ENCODE results near the gene CERS6. TPM values are rescaled to one million over a fixed set of nuclear protein-coding genes. Genes with fewer than 3 reads are reported as not detected.

Gene CERS6
- total RNA-seq, 1 donor from 2014 or later: 27.1 TPM

DNA sequence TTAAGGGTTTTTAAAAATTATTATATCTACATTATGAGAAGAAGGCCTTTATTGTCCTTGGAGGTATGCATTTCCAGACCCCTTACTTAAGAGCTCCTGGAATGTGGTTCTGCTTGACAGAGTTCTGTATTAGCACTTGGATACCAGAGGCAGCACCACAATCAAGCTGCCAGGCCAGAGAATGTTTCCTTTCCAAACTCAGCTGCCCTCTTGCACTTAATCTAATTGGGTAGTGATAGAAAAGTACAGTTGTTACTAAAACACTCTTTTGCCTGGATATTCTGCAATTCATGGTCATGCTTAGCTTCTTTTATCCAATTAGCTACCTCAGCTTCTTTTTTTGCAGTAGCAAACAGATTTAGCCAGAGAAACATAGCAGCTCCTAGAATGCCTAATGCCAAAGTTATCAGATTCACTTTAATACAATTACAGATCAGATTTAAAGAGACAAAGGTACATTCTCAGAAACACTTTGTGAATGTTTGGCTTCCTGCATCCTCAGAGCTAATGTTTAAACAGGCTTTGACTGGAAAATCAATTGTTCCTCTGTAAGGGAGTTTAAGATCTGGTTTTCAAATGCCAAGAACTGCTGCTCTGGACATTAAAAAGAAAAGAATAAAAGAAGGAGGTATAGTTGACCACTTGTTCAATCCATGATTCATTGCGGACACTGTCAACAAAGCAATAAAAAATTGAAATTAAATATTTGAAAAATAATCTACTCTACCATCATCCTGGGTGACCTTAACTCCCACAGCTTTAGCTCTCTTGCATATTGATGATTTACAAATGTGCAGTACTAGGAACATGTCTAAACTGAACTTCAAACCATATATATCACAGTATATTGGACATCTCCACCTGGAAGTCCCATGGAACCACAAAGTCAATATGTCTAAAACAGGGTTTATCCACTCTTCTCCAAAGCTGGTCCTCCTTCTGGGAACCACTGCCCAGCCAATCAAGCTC, 359.2 kb downstream of the CERS6 start:
- no peak overlapping the region for H3K27ac Mint-ChIP-seq
- DNase-seq (ENCODE audit: low spot score): no peak
- H3K4me3 Mint-ChIP-seq: no peak overlapping the region
- H3K9me3 Mint-ChIP-seq: no peaks in the 10 kb centered on the region
- no peaks in the 10 kb centered on the region for H3K36me3 Mint-ChIP-seq (ENCODE audit: low read depth)
- H3K27me3 Mint-ChIP-seq (ENCODE audit: insufficient read depth): peaks cover 2% of the 10 kb centered on the region
- intact Hi-C loops (cut with micrococcal nuclease): no loop called here
- no peaks in the 10 kb centered on the region for H3K4me1 Mint-ChIP-seq (ENCODE audit: low read depth)

DNA sequence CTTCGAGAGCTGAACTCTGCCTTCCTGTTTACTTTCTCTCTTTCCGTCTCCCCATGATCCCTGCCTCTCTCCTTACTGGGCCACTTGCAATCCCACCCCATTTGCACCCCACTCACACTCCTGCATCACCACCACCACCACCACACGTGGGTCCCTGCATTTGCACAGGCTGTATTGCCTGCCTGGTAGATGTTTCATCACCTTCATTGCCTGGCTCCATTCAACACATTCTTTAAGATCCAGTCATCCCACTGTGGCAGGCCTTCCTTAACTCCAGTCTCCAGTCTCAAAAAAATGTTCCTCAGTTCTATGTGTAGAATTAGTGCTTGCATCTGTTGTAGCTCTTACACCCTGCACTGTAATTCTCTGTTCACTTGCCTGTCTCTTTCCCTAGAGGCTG, 360.3 kb downstream of the CERS6 start:
- no peaks in the 10 kb centered on the region for H3K4me1 Mint-ChIP-seq (ENCODE audit: low read depth)
- H3K9me3 Mint-ChIP-seq: no peaks in the 10 kb centered on the region
- H3K36me3 Mint-ChIP-seq (ENCODE audit: low read depth): no peaks in the 10 kb centered on the region
- DNase-seq (ENCODE audit: low spot score): no peak
- peaks cover 2% of the 10 kb centered on the region for H3K27me3 Mint-ChIP-seq (ENCODE audit: insufficient read depth)
- no peak overlapping the region for H3K4me3 Mint-ChIP-seq
- intact Hi-C loops (cut with micrococcal nuclease): no loop called here
- no peak overlapping the region for H3K27ac Mint-ChIP-seq

DNA sequence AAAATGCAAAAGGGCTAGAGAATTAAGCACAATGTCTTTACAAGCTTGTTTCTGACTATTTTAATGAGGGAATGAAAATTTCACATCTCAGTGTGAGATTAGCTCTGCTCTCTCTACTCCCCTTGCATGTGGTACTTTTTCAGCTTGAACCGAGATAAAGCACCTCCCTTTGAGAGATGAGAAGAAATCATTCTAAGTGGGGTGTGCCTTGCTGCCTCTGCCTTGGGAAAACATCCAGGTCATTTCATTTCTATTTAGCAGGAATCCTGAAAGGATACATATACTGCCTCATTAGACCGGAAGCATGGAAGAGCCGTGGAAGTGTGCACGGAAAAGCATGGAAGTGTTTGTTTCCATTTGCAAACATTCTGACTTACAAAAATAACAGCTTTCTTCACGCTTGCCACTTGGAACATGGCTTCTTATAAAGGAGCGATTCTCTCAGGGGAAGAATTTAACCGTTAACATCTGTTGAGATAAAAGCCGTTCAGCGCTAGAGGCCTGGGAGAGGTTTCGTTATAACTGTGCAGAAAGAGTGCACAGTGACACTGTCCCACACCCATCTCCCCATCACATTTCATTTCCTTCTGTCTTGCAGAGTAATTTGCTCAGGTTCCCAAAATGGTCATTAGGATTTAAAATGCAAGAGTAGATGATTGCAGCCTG, 363.1 kb downstream of the CERS6 start:
- Mint-ChIP-seq H3K27ac (no peak overlapping the region), H3K4me3 (no peak overlapping the region), H3K9me3 (no peaks in the 10 kb centered on the region), H3K4me1 (ENCODE audit: low read depth) (no peaks in the 10 kb centered on the region), H3K36me3 (ENCODE audit: low read depth) (no peaks in the 10 kb centered on the region), H3K27me3 (ENCODE audit: insufficient read depth) (no peaks in the 10 kb centered on the region)
- intact Hi-C loops (cut with micrococcal nuclease): no loop called here
- DNase-seq (ENCODE audit: low spot score): no peak

DNA sequence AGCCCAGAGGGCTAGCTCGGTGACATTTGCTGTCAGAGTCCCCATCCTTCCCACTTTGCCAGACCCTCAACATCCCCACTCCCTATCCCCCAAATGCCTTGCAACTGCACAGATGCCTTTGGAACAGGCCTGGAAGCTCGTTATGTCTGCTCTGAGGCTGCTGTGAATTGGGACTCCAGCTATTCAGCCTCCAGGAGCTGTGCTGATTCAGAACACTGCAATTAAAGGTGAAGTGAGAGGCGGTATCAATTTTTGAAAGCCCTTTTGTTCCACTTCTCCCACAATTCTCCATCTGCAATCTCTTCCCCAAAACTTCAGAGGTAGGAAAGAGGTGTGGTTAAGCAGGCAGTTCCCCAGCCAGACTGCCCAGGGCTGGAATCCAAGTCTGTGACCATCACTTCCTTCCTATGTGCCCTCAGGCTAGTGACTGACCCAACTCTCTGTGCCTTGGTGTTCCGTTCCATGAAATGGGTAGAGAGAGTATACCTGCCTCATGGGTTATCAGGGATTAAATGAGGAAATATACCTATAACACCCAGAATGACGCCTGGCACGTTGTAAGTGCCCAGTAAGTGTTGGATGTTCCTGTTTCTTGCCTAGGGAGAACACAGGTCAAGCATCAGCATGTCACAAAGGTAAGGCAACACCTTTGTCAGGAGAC, 363.9 kb downstream of the CERS6 start:
- intact Hi-C loops (cut with micrococcal nuclease): no loop called here
- H3K27ac Mint-ChIP-seq: no peak overlapping the region
- H3K9me3 Mint-ChIP-seq: no peaks in the 10 kb centered on the region
- no peak overlapping the region for H3K4me3 Mint-ChIP-seq
- no peak for DNase-seq (ENCODE audit: low spot score)
- H3K4me1 Mint-ChIP-seq (ENCODE audit: low read depth): no peaks in the 10 kb centered on the region
- H3K27me3 Mint-ChIP-seq (ENCODE audit: insufficient read depth): no peaks in the 10 kb centered on the region
- no peaks in the 10 kb centered on the region for H3K36me3 Mint-ChIP-seq (ENCODE audit: low read depth)

DNA sequence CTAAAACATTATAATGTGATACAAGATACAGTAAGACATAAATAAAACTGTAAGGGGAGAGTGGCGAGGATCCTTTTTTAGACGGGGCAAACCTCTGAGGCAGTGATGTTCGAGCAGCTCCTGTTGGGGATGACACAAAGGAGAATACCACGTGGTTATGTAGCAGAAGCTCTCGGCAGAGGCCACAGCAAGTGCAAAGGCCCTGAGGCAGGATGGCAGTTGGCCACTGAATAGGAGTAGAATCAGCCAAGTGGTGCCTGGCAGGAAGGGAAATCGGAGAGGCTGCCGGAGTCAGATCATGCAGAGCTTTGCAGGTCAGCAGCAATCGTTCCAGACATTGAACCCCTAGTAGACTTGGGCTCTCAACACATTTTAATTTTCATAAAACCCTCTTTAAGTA, 365.5 kb downstream of the CERS6 start:
- Mint-ChIP-seq H3K27ac (no peak overlapping the region), H3K4me1 (ENCODE audit: low read depth) (no peaks in the 10 kb centered on the region), H3K36me3 (ENCODE audit: low read depth) (no peaks in the 10 kb centered on the region), H3K4me3 (no peak overlapping the region), H3K9me3 (no peaks in the 10 kb centered on the region), H3K27me3 (ENCODE audit: insufficient read depth) (no peaks in the 10 kb centered on the region)
- intact Hi-C loops (cut with micrococcal nuclease): no loop called here
- no peak for DNase-seq (ENCODE audit: low spot score)

DNA sequence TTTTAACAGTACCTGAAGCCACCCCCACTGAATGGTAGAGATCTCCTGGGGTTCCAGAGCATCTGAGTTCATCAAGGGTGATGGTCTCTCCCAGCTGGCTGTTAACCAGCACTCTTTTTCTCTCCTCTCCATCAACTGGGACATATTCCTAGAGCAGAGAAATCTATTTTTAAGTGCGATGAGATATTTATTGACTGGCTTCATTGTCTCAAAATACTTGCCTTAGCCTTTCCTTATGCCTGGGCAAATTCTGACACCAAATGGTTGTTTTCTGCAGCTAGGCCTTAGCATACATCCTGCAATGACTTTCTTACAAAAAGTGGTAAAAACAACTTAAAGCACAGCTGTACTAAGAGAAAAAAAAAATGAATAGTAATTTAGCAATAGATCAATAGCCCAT, 365.9 kb downstream of the CERS6 start:
- H3K4me3 Mint-ChIP-seq: no peak overlapping the region
- intact Hi-C loops (cut with micrococcal nuclease): no loop called here

More for the DNA sequence above, 365.9 kb downstream of the CERS6 start:
- Mint-ChIP-seq H3K9me3 (no peaks in the 10 kb centered on the region), H3K4me1 (ENCODE audit: low read depth) (no peaks in the 10 kb centered on the region), H3K27me3 (ENCODE audit: insufficient read depth) (no peaks in the 10 kb centered on the region), H3K27ac (no peak overlapping the region), H3K36me3 (ENCODE audit: low read depth) (no peaks in the 10 kb centered on the region)
- no peak for DNase-seq (ENCODE audit: low spot score)

Other genes with a start within 250 kb of the CERS6 start
- gene STK39, start 208.7 kb upstream of the CERS6 start, total RNA-seq: 32.6 and 34.9 TPM in 2 replicates

Measured in activated T-helper 1 cell treated with anti-CD3 and anti-CD28 coated beads, Interleukin-12 subunit alpha, Interleukin-12 subunit beta, Interleukin-2, Interleukin-4 antibody, amounts not matched to agents 30 ng/mL and 10 ng/mL and 1 ng/mL, durations not matched to agents 14 hours and 24 hours and 36 hours (primary cell).